GM12872 (cell line): ENCODE results near the gene NCAPG.

Source experiments
- CTCF ChIP-seq: IDR thresholded peaks from 3 replicates; pipeline ENCODE4 v1.5.1; 2011; ENCODE audit warnings: low read depth, mild to moderate bottlenecking, low read length, moderate library complexity; ENCODE audit not compliant: insufficient read depth

The NCAPG gene

GRCh38 chr4:17810260-17811077 is at the start of gene NCAPG, which contains the start of gene DCAF16:
Gene NCAPG (plus strand): TSS chr4:17810979. CDS start chr4:17811078, 99 bp downstream.
Gene DCAF16 (minus strand): TSS chr4:17810757. CDS start chr4:17804141, 6,616 bp downstream.
- no peak for TF ChIP-seq CTCF

- no peak for TF ChIP-seq CTCF
These were observed 49.7 kb upstream of the NCAPG start for GRCh38 chr4:17761062-17761461.

- peak; percentile 49 for TF ChIP-seq CTCF
These were observed 48.1 kb upstream of the NCAPG start for GRCh38 chr4:17762726-17763125.

GRCh38 chr4:17763416-17763815 is 47.4 kb upstream of the NCAPG start:
- TF ChIP-seq CTCF: no peak

- TF ChIP-seq CTCF: no peak
These were observed 46.8 kb upstream of the NCAPG start for GRCh38 chr4:17763931-17764330.

- TF ChIP-seq CTCF: no peak
These were observed 45.1 kb upstream of the NCAPG start for GRCh38 chr4:17765514-17766286.

- no peak for TF ChIP-seq CTCF
These were observed 43.8 kb upstream of the NCAPG start for GRCh38 chr4:17766826-17767458.
